HEK293 (cell line): ENCODE measurements around the gene KRT9.

Source experiments
- CTCF ChIA-PET: fragments of 350-600 bp; formaldehyde crosslinking; extraction: SDS; loops from one replicate; lab custom pipeline; 2021; ENCODE audit warnings: antibody characterized with exemption; lab: Yijun Ruan, JAX
- POLR2A ChIA-PET: fragments of 300-600 bp; formaldehyde crosslinking; extraction: SDS; loops from one replicate; lab custom pipeline; 2020; ENCODE audit warnings: antibody characterized with exemption, inconsistent platforms; lab: Yijun Ruan, JAX
- H3K27ac ChIP-seq: fragments of 200-500 bp; sonication (Bioruptor generic); 2 replicates; pipeline ENCODE4 v1.5.1; 2014; ENCODE audit warnings: low read depth, low read length, control low read depth, inconsistent platforms; ENCODE audit errors: extremely low read depth
- H3K36me3 ChIP-seq, 2 experiments: fragments of 200-500 bp in 1 of 2; sonication (Bioruptor generic) in 1 of 2; 1 replicate in 1 of 2; 2 replicates in 1 of 2; pipeline ENCODE4 v1.5.1; 2014 to 2017; ENCODE audit warnings: inconsistent platforms in 2 of 2, low read length in 2 of 2; ENCODE audit not compliant: control insufficient read depth in 2 of 2, insufficient read depth in 1 of 2
- H3K4me1 ChIP-seq: fragments of 200-500 bp; sonication (Bioruptor generic); 2 replicates; pipeline ENCODE4 v1.5.1; 2014; ENCODE audit warnings: mild to moderate bottlenecking, low read length, inconsistent platforms; ENCODE audit not compliant: control insufficient read depth, insufficient read depth
- H3K4me3 ChIP-seq: 2 replicates; pipeline ENCODE4 v1.5.1; 2011; ENCODE audit warnings: low read depth, mild to moderate bottlenecking, control low read depth, low read length, moderate library complexity
- H3K9me3 ChIP-seq: fragments of 200-500 bp; sonication (Bioruptor generic); 2 replicates; pipeline ENCODE4 v1.5.1; 2014; ENCODE audit warnings: low read depth, low read length, inconsistent platforms; ENCODE audit not compliant: control insufficient read depth, insufficient read depth
- FEZF1 ChIP-seq: fragments of 450-650 bp; formaldehyde crosslinking; IDR thresholded peaks from 2 replicates; pipeline ENCODE4 v1.5.1; 2016; ENCODE audit warnings: missing biosample characterization, missing genetic modification characterization
- GLIS1 ChIP-seq: fragments of 450-650 bp; formaldehyde crosslinking; IDR thresholded peaks from 2 replicates; pipeline ENCODE4 v1.5.1; 2016; ENCODE audit warnings: missing biosample characterization, missing genetic modification characterization
- KLF10 ChIP-seq: fragments of 450-650 bp; IDR thresholded peaks from 2 replicates; pipeline ENCODE4 v1.5.1; 2018; ENCODE audit warnings: missing biosample characterization, mild to moderate bottlenecking, missing genetic modification characterization
- KLF17 ChIP-seq: fragments of 450-650 bp; formaldehyde crosslinking; IDR thresholded peaks from 2 replicates; pipeline ENCODE4 v1.5.1; 2016; ENCODE audit warnings: missing biosample characterization, missing genetic modification characterization
- PRDM6 ChIP-seq: fragments of 450-650 bp; formaldehyde crosslinking; IDR thresholded peaks from 2 replicates; pipeline ENCODE4 v1.5.1; 2017; ENCODE audit warnings: missing biosample characterization, missing genetic modification characterization
- SP7 ChIP-seq: fragments of 450-650 bp; formaldehyde crosslinking; IDR thresholded peaks from 2 replicates; pipeline ENCODE4 v1.5.1; 2016; ENCODE audit warnings: missing biosample characterization, missing genetic modification characterization
- ZBTB17 ChIP-seq: fragments of 450-650 bp; formaldehyde crosslinking; IDR thresholded peaks from 2 replicates; pipeline ENCODE4 v1.5.1; 2016; ENCODE audit warnings: missing biosample characterization, missing genetic modification characterization
- ZFP41 ChIP-seq: fragments of 450-650 bp; formaldehyde crosslinking; IDR thresholded peaks from 2 replicates; pipeline ENCODE4 v1.5.1; 2016; ENCODE audit warnings: missing biosample characterization, missing genetic modification characterization, borderline replicate concordance
- ZNF112 ChIP-seq: fragments of 450-650 bp; formaldehyde crosslinking; IDR thresholded peaks from 2 replicates; pipeline ENCODE4 v1.5.0; 2017; ENCODE audit warnings: missing biosample characterization, missing genetic modification characterization
- ZNF174 ChIP-seq: fragments of 450-650 bp; formaldehyde crosslinking; IDR thresholded peaks from 2 replicates; pipeline ENCODE4 v1.5.0; 2017; ENCODE audit warnings: missing biosample characterization, mild to moderate bottlenecking, missing genetic modification characterization
- ZNF416 ChIP-seq: fragments of 450-650 bp; formaldehyde crosslinking; IDR thresholded peaks from 2 replicates; pipeline ENCODE4 v1.5.1; 2016; ENCODE audit warnings: missing biosample characterization, missing genetic modification characterization
- ZNF48 ChIP-seq: fragments of 450-650 bp; formaldehyde crosslinking; IDR thresholded peaks from 2 replicates; pipeline ENCODE4 v1.5.1; 2016; ENCODE audit warnings: missing biosample characterization, missing genetic modification characterization
- ZNF510 ChIP-seq: fragments of 450-650 bp; formaldehyde crosslinking; IDR thresholded peaks from 2 replicates; pipeline ENCODE4 v1.5.1; 2018; ENCODE audit warnings: mild to moderate bottlenecking, missing genetic modification characterization, missing biosample characterization; ENCODE audit not compliant: insufficient replicate concordance
- ZNF514 ChIP-seq: fragments of 450-650 bp; formaldehyde crosslinking; IDR thresholded peaks from 2 replicates; pipeline ENCODE4 v1.5.1; 2016; ENCODE audit warnings: missing biosample characterization, missing genetic modification characterization
- ZNF530 ChIP-seq: fragments of 450-650 bp; formaldehyde crosslinking; IDR thresholded peaks from 2 replicates; pipeline ENCODE4 v1.5.1; 2016; ENCODE audit warnings: low read depth, missing biosample characterization, missing genetic modification characterization
- ZNF555 ChIP-seq: fragments of 450-650 bp; formaldehyde crosslinking; conservative IDR thresholded peaks from 2 replicates; pipeline ENCODE4 v1.5.1; 2017; ENCODE audit warnings: missing biosample characterization, mild to moderate bottlenecking, missing genetic modification characterization, inconsistent platforms
- ZNF610 ChIP-seq: fragments of 450-650 bp; formaldehyde crosslinking; IDR thresholded peaks from 2 replicates; pipeline ENCODE4 v1.5.1; 2016; ENCODE audit warnings: missing biosample characterization, missing genetic modification characterization, borderline replicate concordance
- ZNF629 ChIP-seq: fragments of 450-650 bp; formaldehyde crosslinking; IDR thresholded peaks from 2 replicates; pipeline ENCODE4 v1.5.1; 2017; ENCODE audit warnings: missing biosample characterization, missing genetic modification characterization

The KRT9 gene

GRCh38 chr17:41619036-41619926, 47.4 kb upstream of the KRT9 start:
- H3K9me3 ChIP-seq, result no peaks in the 10 kb centered on the region
- TF ChIP-seq ZBTB17 (tag by site-specific recombination) (no peak), ZNF174 (tag by site-specific recombination) (no peak), KLF17 (no peak), ZNF610 (tag by site-specific recombination) (no peak), FEZF1 (tag by site-specific recombination) (no peak), ZFP41 (tag by site-specific recombination) (no peak), GLIS1 (tag by site-specific recombination) (peak; percentile 37; the same call in 1 of the 2 replicates), ZNF629 (tag by site-specific recombination) (no peak)
- H3K36me3 ChIP-seq, result no peaks in the 10 kb centered on the region
- H3K27ac ChIP-seq, result no peak overlapping the region
- CTCF ChIA-PET, result interaction anchor here (0.9 to 1.9 kb wide), 2 partner anchors 29 kb away, joined by 5 to 9 read pairs; no protein-coding TSS in a partner anchor
- H3K4me1 ChIP-seq, result no peaks in the 10 kb centered on the region; the same call in 1 of the 2 replicates
- POLR2A ChIA-PET, result interaction anchor here (1.0 kb wide), 1 partner anchor 98 kb away, joined by 3 read pairs; no protein-coding TSS in a partner anchor
- H3K4me3 ChIP-seq, result no peak overlapping the region

GRCh38 chr17:41618341-41619035, 46.6 kb upstream of the KRT9 start:
- POLR2A ChIA-PET, result no interaction called here
- no peaks in the 10 kb centered on the region for H3K9me3 ChIP-seq
- CTCF ChIA-PET, result interaction anchor here (0.5 to 0.9 kb wide), 2 partner anchors 9 to 30 kb away, joined by 3 to 5 read pairs; no protein-coding TSS in a partner anchor
- H3K4me1 ChIP-seq, result no peaks in the 10 kb centered on the region
- no peak overlapping the region for H3K27ac ChIP-seq
- no peak for TF ChIP-seq ZNF510 (tag by site-specific recombination)
- no peak for TF ChIP-seq ZNF48
- TF ChIP-seq ZNF112 (tag by site-specific recombination), result no peak
- no peak for TF ChIP-seq SP7 (tag by site-specific recombination)
- TF ChIP-seq KLF10 (tag by site-specific recombination), result no peak
- no peak for TF ChIP-seq ZNF514 (tag by site-specific recombination)
- no peak for TF ChIP-seq ZNF555
- TF ChIP-seq ZNF530 (tag by site-specific recombination), result no peak
- no peak for TF ChIP-seq ZNF416 (tag by site-specific recombination)
- TF ChIP-seq PRDM6 (tag by site-specific recombination), result no peak
- TF ChIP-seq, all 188 proteins: peak for 0
- no peak overlapping the region for H3K4me3 ChIP-seq
- no peaks in the 10 kb centered on the region for H3K36me3 ChIP-seq
